ENCODE measurements around the gene HSPB9.

The HSPB9 gene

GRCh38 chr17:42113293-42114069 lies 9.1 kb upstream of the HSPB9 start:
- Histone ChIP-seq H2AFZ (ENCODE audit: low read depth, low read length, severe bottlenecking) (no peak overlapping the region), H3F3A (ENCODE audit: insufficient read depth) (peaks cover 11% of the 10 kb centered on the region), H3K27ac (ENCODE audit: low read depth, low read length) (peak overlapping the region; percentile 68), H3K4me2 (ENCODE audit: low read depth, low read length, poor library complexity, severe bottlenecking) (peak overlapping the region; percentile 56), H3K9me2 (replicated peaks; ENCODE audit: insufficient read depth, low read length) (no peaks in the 10 kb centered on the region), H3K9ac (ENCODE audit: low read length) (peak overlapping the region; percentile 36), H4K20me1 (ENCODE audit: low read depth, low read length) (no peaks in the 10 kb centered on the region), H3K4me3 (ENCODE audit: insufficient read depth, low read length, poor library complexity, severe bottlenecking) (no peak overlapping the region), H3K79me2 (ENCODE audit: insufficient read depth, low read length) (no peaks in the 10 kb centered on the region), H3K9me3 (ENCODE audit: insufficient read depth, low read length) (no peaks in the 10 kb centered on the region), H3K27me3 (ENCODE audit: low read length) (no peaks in the 10 kb centered on the region), H3K36me3 (ENCODE audit: low read length) (no peaks in the 10 kb centered on the region)
- no peak for TF ChIP-seq EZH2phosphoT487 (conservative IDR thresholded peaks at IDR 0.05; ENCODE audit: low read length)
- TF ChIP-seq CTCF (IDR thresholded peaks at IDR 0.05; ENCODE audit: insufficient read depth, low read length, poor library complexity, severe bottlenecking) = no peak

GRCh38 chr17:42114118-42114517 lies 8.5 kb upstream of the HSPB9 start:
- Histone ChIP-seq H3K27ac (ENCODE audit: low read depth, low read length) (no peak overlapping the region), H3K79me2 (ENCODE audit: insufficient read depth, low read length) (no peaks in the 10 kb centered on the region), H3K4me3 (ENCODE audit: insufficient read depth, low read length, poor library complexity, severe bottlenecking) (no peak overlapping the region), H4K20me1 (ENCODE audit: low read depth, low read length) (no peaks in the 10 kb centered on the region), H3K9ac (ENCODE audit: low read length) (no peak overlapping the region), H3F3A (ENCODE audit: insufficient read depth) (peaks cover 11% of the 10 kb centered on the region), H3K27me3 (ENCODE audit: low read length) (no peaks in the 10 kb centered on the region), H3K9me3 (ENCODE audit: insufficient read depth, low read length) (no peaks in the 10 kb centered on the region), H3K4me2 (ENCODE audit: low read depth, low read length, poor library complexity, severe bottlenecking) (no peak overlapping the region), H3K36me3 (ENCODE audit: low read length) (no peaks in the 10 kb centered on the region), H3K9me2 (replicated peaks; ENCODE audit: insufficient read depth, low read length) (no peaks in the 10 kb centered on the region), H2AFZ (ENCODE audit: low read depth, low read length, severe bottlenecking) (no peak overlapping the region)
- TF ChIP-seq EZH2phosphoT487 (conservative IDR thresholded peaks at IDR 0.05; ENCODE audit: low read length) (no peak), CTCF (IDR thresholded peaks at IDR 0.05; ENCODE audit: insufficient read depth, low read length, poor library complexity, severe bottlenecking) (no peak)

DNA sequence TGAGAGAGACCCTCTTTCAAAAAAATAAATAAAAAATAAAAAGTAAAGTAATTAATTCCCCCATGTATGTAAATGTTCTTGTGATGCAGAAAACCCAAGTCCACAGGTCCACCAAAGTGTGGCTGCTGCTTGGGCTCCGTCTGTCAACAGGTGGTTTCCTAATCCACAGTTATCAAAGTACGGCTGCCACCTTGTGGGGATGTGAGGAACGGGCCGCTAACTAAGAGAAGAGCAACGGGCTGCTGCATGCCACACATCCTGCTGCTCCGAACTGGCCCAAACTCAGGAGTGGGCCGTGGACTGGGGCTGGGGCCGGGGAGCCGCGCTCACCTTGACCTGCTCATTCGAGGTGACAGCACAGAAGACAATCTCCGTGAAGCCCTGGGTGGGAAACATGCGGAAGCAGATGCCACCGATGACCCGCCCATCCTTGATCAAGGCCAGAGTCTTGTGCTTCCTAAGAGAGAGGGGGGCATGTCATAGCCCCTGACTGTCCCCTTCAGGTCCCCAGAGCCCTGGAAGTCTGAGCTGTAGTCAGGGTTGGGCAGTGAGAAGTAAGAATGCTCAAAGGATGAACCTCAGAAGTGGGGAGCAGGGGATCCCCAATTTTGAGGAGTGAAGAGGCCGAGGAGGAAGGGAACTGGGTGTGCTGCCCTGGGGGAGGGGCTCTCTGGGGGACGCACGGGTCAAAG lies 5.8 kb upstream of the HSPB9 start:
- Histone ChIP-seq H3F3A (ENCODE audit: insufficient read depth) (peaks cover 11% of the 10 kb centered on the region), H3K4me3 (ENCODE audit: insufficient read depth, low read length, poor library complexity, severe bottlenecking) (no peak overlapping the region), H4K20me1 (ENCODE audit: low read depth, low read length) (no peaks in the 10 kb centered on the region), H3K9me3 (ENCODE audit: insufficient read depth, low read length) (no peaks in the 10 kb centered on the region), H3K4me2 (ENCODE audit: low read depth, low read length, poor library complexity, severe bottlenecking) (peak overlapping the region; percentile 48), H3K27me3 (ENCODE audit: low read length) (no peaks in the 10 kb centered on the region), H3K79me2 (ENCODE audit: insufficient read depth, low read length) (no peaks in the 10 kb centered on the region), H2AFZ (ENCODE audit: low read depth, low read length, severe bottlenecking) (no peak overlapping the region), H3K27ac (ENCODE audit: low read depth, low read length) (peak overlapping the region; percentile 72; the same call in 1 of the 2 replicates), H3K9me2 (replicated peaks; ENCODE audit: insufficient read depth, low read length) (no peaks in the 10 kb centered on the region), H3K9ac (ENCODE audit: low read length) (no peak overlapping the region), H3K36me3 (ENCODE audit: low read length) (no peaks in the 10 kb centered on the region)
- peak; percentile 74 for TF ChIP-seq CTCF (IDR thresholded peaks at IDR 0.05; ENCODE audit: insufficient read depth, low read length, poor library complexity, severe bottlenecking)
- TF ChIP-seq EZH2phosphoT487 (conservative IDR thresholded peaks at IDR 0.05; ENCODE audit: low read length) = no peak

All from SU-DHL-6 (cell line).